Esophagus muscularis mucosa (tissue), 3 donors: ENCODE data around the gene GRB2.

Experiments
- CTCF ChIP-seq, 3 experiments: fragments of 200-600 bp in 2 of 3; fragments of 450-650 bp in 1 of 3; sonication (generic) in 2 of 3; IDR thresholded peaks; one replicate each; pipeline ENCODE4 v1.5.1; 2017 to 2019; ENCODE audit warnings: antibody characterized with exemption in 3 of 3, mild to moderate bottlenecking in 2 of 3, moderate library complexity in 1 of 3
- POLR2A ChIP-seq: fragments of 450-650 bp; IDR thresholded peaks from one replicate; pipeline ENCODE4 v1.6.1; 2017; ENCODE audit warnings: antibody characterized with exemption, moderate library complexity, mild to moderate bottlenecking, low read depth

DNA sequence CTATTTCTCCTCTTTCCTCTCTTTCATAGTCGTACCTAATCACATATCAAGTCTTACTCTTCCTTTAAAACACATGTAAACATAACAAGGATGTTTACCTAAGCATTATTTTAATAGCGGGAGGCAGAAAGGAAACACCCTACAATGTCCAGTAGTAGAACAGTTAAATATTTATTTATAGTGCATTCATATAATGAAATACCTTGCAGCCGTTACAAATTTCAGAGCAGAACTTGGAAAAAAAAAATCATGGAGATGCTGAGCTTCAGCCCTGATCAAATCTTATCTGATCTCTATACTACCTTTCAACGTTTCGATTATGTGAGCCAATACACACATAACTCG, 39.6 kb downstream of the GRB2 start:
- TF ChIP-seq CTCF (IDR thresholded peaks at IDR 0.05), result no peak
- TF ChIP-seq POLR2A, result no peak
